Adrenal gland (tissue), 5 donors: ENCODE data around the gene LAMC3.

Experiments
- POLR2A ChIP-seq, 2 donors: fragments of 450-650 bp; IDR thresholded peaks; one replicate each; pipeline ENCODE4 v1.6.1; 2017; ENCODE audit warnings: antibody characterized with exemption in 2 of 2, mild to moderate bottlenecking in 2 of 2, moderate library complexity in 1 of 2
- TF ChIP-seq, protein P1 (sequence below), 6 experiments: fragments of 450-650 bp in 4 of 6; fragments of 200-600 bp in 2 of 6; sonication (generic) in 1 of 6; IDR thresholded peaks; 1 replicate in 5 of 6; 2 replicates in 1 of 6; pipeline versions ENCODE4 v1.5.1 to v1.8.0; 2016 to 2021; ENCODE audit warnings: antibody characterized with exemption in 6 of 6, mild to moderate bottlenecking in 2 of 6, moderate library complexity in 1 of 6
- donor health status: DM: no; HTN: no; CAD: no.

DNA sequence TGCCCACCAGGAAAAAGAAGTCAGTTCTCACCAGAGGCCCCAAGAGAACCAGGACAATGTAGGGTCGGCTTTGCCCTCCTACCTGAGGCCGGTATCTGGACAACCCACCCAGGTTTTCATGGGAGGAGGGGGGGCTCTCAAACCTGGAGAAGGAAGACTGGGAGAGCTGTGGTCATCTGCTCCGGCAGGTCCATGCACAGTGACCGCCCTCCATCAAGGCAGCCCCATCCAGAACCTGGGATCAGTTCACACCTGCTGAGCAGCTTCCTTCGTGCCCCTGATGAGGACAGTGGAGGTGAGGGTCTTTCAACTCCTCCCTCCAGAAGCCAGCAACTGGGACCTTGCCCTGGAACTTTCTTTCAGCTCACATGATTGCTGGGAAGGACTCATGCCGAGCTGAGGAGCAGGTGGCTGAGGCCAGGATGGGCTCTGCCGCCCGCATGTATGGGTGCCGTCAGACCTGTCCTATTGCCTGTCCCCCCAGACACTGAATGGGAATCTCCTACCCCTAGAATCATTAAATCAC, 49.1 kb upstream of the LAMC3 start:
- TF ChIP-seq, protein P1, sequence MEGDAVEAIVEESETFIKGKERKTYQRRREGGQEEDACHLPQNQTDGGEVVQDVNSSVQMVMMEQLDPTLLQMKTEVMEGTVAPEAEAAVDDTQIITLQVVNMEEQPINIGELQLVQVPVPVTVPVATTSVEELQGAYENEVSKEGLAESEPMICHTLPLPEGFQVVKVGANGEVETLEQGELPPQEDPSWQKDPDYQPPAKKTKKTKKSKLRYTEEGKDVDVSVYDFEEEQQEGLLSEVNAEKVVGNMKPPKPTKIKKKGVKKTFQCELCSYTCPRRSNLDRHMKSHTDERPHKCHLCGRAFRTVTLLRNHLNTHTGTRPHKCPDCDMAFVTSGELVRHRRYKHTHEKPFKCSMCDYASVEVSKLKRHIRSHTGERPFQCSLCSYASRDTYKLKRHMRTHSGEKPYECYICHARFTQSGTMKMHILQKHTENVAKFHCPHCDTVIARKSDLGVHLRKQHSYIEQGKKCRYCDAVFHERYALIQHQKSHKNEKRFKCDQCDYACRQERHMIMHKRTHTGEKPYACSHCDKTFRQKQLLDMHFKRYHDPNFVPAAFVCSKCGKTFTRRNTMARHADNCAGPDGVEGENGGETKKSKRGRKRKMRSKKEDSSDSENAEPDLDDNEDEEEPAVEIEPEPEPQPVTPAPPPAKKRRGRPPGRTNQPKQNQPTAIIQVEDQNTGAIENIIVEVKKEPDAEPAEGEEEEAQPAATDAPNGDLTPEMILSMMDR (IDR thresholded peaks at IDR 0.05) = no peak
- TF ChIP-seq POLR2A (IDR thresholded peaks at IDR 0.05) = no peak
